ENCODE data around the gene POU2F3.

GRCh38 chr11:120339394-120339890 is 99.5 kb downstream of the POU2F3 start:
- no peak for TF ChIP-seq CTCF (IDR thresholded peaks at IDR 0.05; ENCODE audit: low read depth, low read length)
- no peak for TF ChIP-seq EZH2phosphoT487 (IDR thresholded peaks at IDR 0.05; ENCODE audit: low read depth)
